Measurements from ENCODE around the gene MAGIX.

- TF ChIP-seq CTCF (conservative IDR thresholded peaks at IDR 0.05; ENCODE audit: low read depth in 2 of 2) = no peak
- TF ChIP-seq EZH2 (IDR thresholded peaks at IDR 0.05; ENCODE audit: low read depth, unreplicated experiment) = no peak
- TF ChIP-seq POLR2AphosphoS5 (IDR thresholded peaks at IDR 0.05; ENCODE audit: low read depth) = no peak
- no peak for TF ChIP-seq JUNB (IDR thresholded peaks at IDR 0.05; ENCODE audit: unreplicated experiment)
- no peak for TF ChIP-seq ETS1 (IDR thresholded peaks at IDR 0.05)
Observed at GRCh38 chrX:49122499-49122898, 40.1 kb upstream of the MAGIX start.
